Upper lobe of right lung (tissue), 1 donor: ENCODE data around the gene CEP97. TPM values are rescaled to one million over a fixed set of nuclear protein-coding genes. Genes with fewer than 3 reads are reported as not detected.
"Not testable (repeated sequence)": the region's sequence is repeated elsewhere in the genome, so short reads cannot be mapped to it uniquely, and the experiment has no call there.

Experiments used
- ATAC-seq: fragments of 200-7000 bp; cut with Tn5 transposase; one replicate; pipeline ENCODE4 v1.9.1; 2020; ENCODE audit warnings: mild to moderate bottlenecking, moderate library complexity
- DNase-seq: peaks from one replicate; pipeline ENCODE4 v3.0.0-alpha.2; 2020
- H3K27ac ChIP-seq: fragments of 200-600 bp; one replicate; pipeline ENCODE4 v1.8.0; 2022
- H3K27me3 ChIP-seq: fragments of 200-600 bp; one replicate; pipeline ENCODE4 v1.8.0; 2022; ENCODE audit warnings: mild to moderate bottlenecking
- H3K36me3 ChIP-seq: fragments of 200-600 bp; one replicate; pipeline ENCODE4 v1.8.0; 2022
- H3K4me1 ChIP-seq: fragments of 200-600 bp; one replicate; pipeline ENCODE4 v1.8.0; 2022
- H3K4me3 ChIP-seq: fragments of 200-600 bp; one replicate; pipeline ENCODE4 v1.8.0; 2022; ENCODE audit warnings: mild to moderate bottlenecking
- H3K9me3 ChIP-seq: fragments of 200-600 bp; one replicate; pipeline ENCODE4 v1.8.0; 2022
- intact Hi-C: fragments of 100-400 bp; cut with DNase I; formaldehyde crosslinking; loops from one replicate; pipeline ENCODE4 v1.11.0; 2022
- total RNA-seq: library from RNA; stranded (reverse); fragmentation: NEBNext Ultra II Directional; extraction: Animal tissue kit (Norgen Biotek cat#: 25700); gene quantifications from one replicate; pipeline ENCODE4 v1.2.1, GENCODE V29; 2021
- TF ChIP-seq, protein P1 (sequence below): fragments of 200-600 bp; IDR thresholded peaks from one replicate; pipeline ENCODE4 v1.8.0; 2022; ENCODE audit warnings: antibody characterized with exemption
- donor health status: DM: no; HTN: yes; CAD: no; lungs with severe emphysema.

CEP97 gene
- total RNA-seq, 1 donor from 2014 or later, result 7.6 TPM

DNA sequence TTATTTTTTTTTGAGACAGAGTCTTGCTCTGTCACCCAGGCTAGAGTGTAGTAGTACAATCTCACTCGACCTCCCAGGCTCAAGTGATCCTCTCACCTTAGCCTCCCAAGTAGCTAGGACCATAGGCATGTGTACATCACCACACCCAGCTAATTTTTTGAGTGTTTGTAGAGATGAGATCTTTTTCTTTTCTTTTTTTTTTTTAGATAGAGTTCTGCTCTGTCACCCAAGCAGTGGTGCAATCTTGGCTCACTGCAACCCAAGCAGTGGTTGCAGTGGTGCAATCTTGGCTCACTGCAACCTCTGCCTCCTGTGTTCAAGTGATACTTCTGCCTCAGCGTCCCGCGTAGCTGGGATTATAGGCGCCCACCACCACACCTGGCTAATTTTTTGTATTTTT lies 5.2 kb downstream of the CEP97 start:
- Histone ChIP-seq H3K27ac (no peak overlapping the region), H3K9me3 (no peaks in the 10 kb centered on the region), H3K4me1 (peaks cover 6% of the 10 kb centered on the region), H3K27me3 (no peaks in the 10 kb centered on the region), H3K4me3 (no peak overlapping the region), H3K36me3 (peaks cover 40% of the 10 kb centered on the region)
- DNase-seq (no peak), ATAC-seq (no peak)
- intact Hi-C loops, result no loop called here
- TF ChIP-seq, protein P1, sequence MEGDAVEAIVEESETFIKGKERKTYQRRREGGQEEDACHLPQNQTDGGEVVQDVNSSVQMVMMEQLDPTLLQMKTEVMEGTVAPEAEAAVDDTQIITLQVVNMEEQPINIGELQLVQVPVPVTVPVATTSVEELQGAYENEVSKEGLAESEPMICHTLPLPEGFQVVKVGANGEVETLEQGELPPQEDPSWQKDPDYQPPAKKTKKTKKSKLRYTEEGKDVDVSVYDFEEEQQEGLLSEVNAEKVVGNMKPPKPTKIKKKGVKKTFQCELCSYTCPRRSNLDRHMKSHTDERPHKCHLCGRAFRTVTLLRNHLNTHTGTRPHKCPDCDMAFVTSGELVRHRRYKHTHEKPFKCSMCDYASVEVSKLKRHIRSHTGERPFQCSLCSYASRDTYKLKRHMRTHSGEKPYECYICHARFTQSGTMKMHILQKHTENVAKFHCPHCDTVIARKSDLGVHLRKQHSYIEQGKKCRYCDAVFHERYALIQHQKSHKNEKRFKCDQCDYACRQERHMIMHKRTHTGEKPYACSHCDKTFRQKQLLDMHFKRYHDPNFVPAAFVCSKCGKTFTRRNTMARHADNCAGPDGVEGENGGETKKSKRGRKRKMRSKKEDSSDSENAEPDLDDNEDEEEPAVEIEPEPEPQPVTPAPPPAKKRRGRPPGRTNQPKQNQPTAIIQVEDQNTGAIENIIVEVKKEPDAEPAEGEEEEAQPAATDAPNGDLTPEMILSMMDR, result no peak

DNA sequence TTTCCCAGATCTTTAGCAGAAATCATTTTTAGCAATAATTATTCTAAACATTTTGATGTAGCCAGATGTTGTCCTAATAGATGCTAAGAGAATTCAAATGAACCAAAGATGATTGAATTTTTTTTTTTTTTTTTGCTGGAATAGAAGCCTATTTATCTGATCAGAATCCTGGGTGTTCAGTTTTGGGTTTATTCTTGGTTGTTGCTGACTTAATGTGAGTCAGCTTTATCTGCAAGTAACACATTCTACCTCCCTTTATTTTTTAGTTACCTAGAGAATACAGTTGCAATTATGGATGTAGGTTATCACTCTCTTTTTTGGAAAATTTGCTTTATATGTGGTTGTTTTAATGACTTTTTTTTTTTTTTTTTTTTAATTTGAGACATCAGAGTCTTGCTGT lies 6.4 kb downstream of the CEP97 start:
- no peak overlapping the region for H3K4me3 ChIP-seq
- H3K27me3 ChIP-seq, result no peaks in the 10 kb centered on the region
- DNase-seq, result no peak
- peaks cover 1% of the 10 kb centered on the region for H3K4me1 ChIP-seq
- H3K27ac ChIP-seq, result no peak overlapping the region
- intact Hi-C loops, result no loop called here
- H3K36me3 ChIP-seq, result peaks cover 52% of the 10 kb centered on the region
- no peaks in the 10 kb centered on the region for H3K9me3 ChIP-seq
- no peak for ATAC-seq
- TF ChIP-seq, protein P1, result no peak

- Histone ChIP-seq H3K36me3 (peaks cover 63% of the 10 kb centered on the region), H3K27ac (no peak overlapping the region), H3K27me3 (no peaks in the 10 kb centered on the region), H3K9me3 (no peaks in the 10 kb centered on the region), H3K4me1 (no peaks in the 10 kb centered on the region), H3K4me3 (no peak overlapping the region)
- DNase-seq (no peak), ATAC-seq (no peak)
- TF ChIP-seq, protein P1, result no peak
- intact Hi-C loops, result no loop called here
Observed at GRCh38 chr3:101732240-101732641, 7.8 kb downstream of the CEP97 start.

- H3K27ac ChIP-seq, result no peak overlapping the region
- no peaks in the 10 kb centered on the region for H3K27me3 ChIP-seq
- TF ChIP-seq, protein P1, result no peak
- H3K36me3 ChIP-seq, result peaks cover 55% of the 10 kb centered on the region
- no peak overlapping the region for H3K4me3 ChIP-seq
- DNase-seq (no peak), ATAC-seq (no peak)
- H3K4me1 ChIP-seq, result no peaks in the 10 kb centered on the region
- H3K9me3 ChIP-seq, result no peaks in the 10 kb centered on the region
- intact Hi-C loops, result no loop called here
Observed at GRCh38 chr3:101735833-101736232, 11.4 kb downstream of the CEP97 start.

DNA sequence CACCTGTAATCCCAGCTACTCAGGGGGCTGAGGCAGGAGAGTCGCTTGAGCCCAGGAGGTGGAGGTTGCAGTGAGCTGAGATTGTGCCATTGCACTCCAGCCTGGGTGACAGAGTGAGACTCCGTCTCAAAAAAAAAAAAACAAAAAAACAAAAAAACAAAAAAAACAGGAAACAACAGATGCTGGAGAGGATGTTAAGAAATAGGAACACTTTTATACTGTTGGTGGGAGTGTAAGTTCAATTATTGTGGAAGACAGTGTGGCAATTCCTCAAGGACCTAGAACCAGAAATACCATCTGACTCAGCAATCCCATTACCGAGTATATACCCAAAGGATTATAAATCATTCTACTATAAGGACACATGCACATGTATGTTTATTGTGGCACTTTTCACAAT lies 17.5 kb downstream of the CEP97 start:
- H3K4me1 ChIP-seq, H3K4me3 ChIP-seq, H3K27me3 ChIP-seq, H3K27ac ChIP-seq, ATAC-seq, DNase-seq, intact Hi-C loops, H3K36me3 ChIP-seq, H3K9me3 ChIP-seq: not testable (repeated sequence)

DNA sequence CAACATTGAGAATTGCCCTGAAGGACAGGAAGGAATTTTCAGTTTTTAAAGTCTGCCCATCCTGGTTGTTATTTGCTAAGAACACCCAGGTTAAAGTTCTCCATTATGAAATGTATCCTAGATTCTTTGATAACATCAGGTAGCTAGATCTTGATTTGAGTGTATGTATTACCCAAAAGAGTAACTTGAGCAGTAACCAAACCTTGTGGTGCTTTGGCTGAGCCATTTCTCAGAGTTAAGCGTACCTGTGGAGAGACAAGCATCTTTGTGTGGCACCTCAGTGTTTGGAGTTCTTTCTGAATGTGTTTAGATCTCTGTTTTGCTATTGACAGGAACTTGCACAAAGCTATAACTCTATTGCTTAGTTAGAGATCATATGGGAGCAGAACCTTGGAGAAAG lies 20.4 kb downstream of the CEP97 start:
- DNase-seq, result no peak
- ATAC-seq, result no peak
- TF ChIP-seq, protein P1, result no peak
- H3K36me3 ChIP-seq, result no peaks in the 10 kb centered on the region
- intact Hi-C loops, result no loop called here
- no peaks in the 10 kb centered on the region for H3K4me1 ChIP-seq
- H3K9me3 ChIP-seq, result no peaks in the 10 kb centered on the region
- H3K27ac ChIP-seq, result no peak overlapping the region
- H3K4me3 ChIP-seq, result no peak overlapping the region
- H3K27me3 ChIP-seq, result no peaks in the 10 kb centered on the region

- H3K4me3 ChIP-seq, H3K36me3 ChIP-seq, intact Hi-C loops, H3K4me1 ChIP-seq, H3K27ac ChIP-seq, ATAC-seq, H3K27me3 ChIP-seq, DNase-seq, H3K9me3 ChIP-seq: not testable (repeated sequence)
Observed at GRCh38 chr3:101745934-101746333, 21.5 kb downstream of the CEP97 start.

DNA sequence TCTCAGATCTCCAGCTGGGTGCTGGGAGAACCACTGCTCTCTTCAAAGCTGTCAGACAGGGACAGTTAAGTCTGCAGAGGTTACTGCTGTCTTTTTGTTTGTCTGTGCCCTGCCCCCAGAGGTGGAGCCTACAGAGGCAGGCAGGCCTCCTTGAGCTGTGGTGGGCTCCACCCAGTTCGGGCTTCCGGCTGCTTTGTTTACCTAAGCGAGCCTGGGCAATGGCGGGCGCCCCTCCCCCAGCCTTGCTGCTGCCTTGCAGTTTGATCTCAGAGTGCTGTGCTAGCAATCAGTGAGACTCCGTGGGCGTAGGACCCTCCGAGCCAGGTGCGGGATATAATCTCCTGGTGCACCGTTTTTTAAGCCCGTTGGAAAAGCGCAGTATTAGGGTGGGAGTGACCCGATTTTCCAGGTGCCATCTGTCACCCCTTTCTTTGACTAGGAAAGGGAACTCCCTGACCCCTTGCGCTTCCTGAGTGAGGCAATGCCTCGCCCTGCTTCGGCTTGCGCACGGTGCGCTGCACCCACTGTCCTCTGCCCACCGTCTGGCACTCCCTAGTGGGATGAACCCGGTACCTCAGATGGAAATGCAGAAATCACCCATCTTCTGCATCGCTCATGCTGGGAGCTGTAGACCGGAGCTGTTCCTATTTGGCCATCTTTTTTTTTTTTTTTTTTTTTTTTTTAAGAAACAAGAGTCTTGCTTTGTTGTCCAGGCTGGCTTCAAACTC lies 29.1 kb downstream of the CEP97 start:
- intact Hi-C loops, ATAC-seq, H3K9me3 ChIP-seq, H3K27me3 ChIP-seq, H3K27ac ChIP-seq, H3K4me3 ChIP-seq, H3K4me1 ChIP-seq, DNase-seq: not testable (repeated sequence)
- H3K36me3 ChIP-seq, result peaks cover 34% of the 10 kb centered on the region
